Measurements from ENCODE around the gene CCDC92.
A peak's percentile ranks its signal among the peaks of the same experiment; 100 is the strongest.

CCDC92 gene

DNA sequence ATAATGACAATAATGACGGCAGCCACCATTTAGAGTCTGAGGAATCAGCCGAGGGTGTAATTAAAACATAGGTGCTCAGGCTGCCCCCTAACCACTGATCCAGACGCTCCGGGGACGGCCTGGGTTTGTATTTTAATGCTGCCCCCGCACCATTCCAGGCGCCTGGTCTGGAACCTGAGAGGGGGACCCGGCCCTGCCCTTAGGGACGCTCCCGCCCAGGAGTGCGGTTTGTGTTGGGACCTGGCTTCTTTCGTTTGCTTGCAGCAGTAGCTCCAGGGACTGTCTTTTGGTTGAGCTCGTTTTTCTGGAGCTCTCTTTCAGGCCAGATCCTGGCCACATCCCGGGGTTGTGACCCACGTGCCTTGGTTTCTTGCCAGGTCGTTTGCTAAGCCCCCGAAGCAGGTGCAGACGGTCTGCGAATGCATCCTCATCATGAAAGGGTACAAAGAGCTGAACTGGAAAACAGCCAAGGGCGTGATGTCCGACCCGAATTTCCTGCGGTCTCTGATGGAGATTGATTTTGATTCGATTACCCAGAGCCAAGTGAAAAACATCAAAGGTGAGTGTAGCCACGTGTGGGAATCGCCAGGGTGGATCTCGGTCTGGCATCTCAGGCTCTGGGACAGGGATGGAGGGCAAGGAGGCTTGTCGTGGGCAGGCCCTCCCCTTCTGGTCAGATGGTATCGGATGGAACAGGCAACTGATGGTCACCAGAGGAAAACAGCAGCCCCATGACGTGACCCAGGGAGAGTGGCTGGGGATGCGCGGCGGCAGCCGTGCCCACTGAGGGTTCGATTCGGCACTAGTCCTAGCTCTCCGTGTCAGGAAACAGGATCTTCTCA, 63.5 kb downstream of the CCDC92 start:
- peaks cover 5 to 10% of the 10 kb centered on the region in 2 experiments for H3K4me1 ChIP-seq (ENCODE audit: control insufficient read depth in 1 of 2, insufficient read depth in 1 of 2, low read depth in 1 of 2, low read length in 1 of 2)
- no peak overlapping the region for H3K27ac ChIP-seq
- no peak overlapping the region for H3K4me3 ChIP-seq (ENCODE audit: low read depth in 1 of 2, low read length in 1 of 2)
- H3K27me3 ChIP-seq: no peaks in the 10 kb centered on the region
- H3K36me3 ChIP-seq: peaks cover 8% of the 10 kb centered on the region
- TF ChIP-seq, protein P1, sequence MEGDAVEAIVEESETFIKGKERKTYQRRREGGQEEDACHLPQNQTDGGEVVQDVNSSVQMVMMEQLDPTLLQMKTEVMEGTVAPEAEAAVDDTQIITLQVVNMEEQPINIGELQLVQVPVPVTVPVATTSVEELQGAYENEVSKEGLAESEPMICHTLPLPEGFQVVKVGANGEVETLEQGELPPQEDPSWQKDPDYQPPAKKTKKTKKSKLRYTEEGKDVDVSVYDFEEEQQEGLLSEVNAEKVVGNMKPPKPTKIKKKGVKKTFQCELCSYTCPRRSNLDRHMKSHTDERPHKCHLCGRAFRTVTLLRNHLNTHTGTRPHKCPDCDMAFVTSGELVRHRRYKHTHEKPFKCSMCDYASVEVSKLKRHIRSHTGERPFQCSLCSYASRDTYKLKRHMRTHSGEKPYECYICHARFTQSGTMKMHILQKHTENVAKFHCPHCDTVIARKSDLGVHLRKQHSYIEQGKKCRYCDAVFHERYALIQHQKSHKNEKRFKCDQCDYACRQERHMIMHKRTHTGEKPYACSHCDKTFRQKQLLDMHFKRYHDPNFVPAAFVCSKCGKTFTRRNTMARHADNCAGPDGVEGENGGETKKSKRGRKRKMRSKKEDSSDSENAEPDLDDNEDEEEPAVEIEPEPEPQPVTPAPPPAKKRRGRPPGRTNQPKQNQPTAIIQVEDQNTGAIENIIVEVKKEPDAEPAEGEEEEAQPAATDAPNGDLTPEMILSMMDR (IDR thresholded peaks at IDR 0.05): no peak
- H3K9me3 ChIP-seq: no peaks in the 10 kb centered on the region

DNA sequence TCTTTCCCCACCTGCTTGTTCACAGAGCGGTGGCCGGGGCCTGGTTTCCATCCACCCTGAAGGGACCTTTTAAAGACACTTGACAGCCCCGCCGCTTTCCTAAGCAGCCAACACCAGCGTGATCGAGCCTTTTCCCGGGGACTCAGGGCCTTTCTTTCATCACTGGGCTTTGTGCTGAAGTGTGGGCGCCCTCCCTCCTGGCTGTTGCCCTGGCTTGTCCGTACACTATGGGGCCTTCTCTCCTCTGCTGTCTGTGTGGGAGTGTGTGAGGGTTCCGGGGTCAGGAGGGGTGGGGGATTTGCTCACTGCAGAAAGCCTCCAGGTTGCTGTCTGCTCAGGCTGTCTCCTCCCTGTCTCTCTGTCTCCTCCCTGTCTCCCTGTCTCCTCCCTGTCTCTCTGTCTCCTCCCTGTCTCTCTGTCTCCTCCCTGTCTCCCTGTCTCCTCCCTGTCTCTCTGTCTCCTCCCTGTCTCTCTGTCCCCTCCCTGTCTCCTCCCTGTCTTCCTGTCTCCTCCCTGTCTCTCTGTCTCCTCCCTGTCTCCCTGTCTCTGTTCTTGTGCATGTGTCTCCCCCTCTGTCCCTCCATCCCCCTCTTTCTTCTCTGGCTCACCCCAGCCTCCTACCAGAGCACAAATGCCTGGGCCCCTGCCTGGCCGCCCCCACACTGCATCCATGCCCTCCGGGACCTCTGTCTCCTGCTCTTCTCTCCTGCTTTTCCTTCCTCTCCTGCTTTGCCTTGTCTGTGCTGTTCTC, 64.7 kb downstream of the CCDC92 start:
- no peak overlapping the region for H3K4me3 ChIP-seq (ENCODE audit: low read depth in 1 of 2, low read length in 1 of 2)
- H3K27ac ChIP-seq: no peak overlapping the region
- H3K9me3 ChIP-seq: no peaks in the 10 kb centered on the region
- peaks cover 11 to 21% of the 10 kb centered on the region in 2 experiments for H3K4me1 ChIP-seq (ENCODE audit: control insufficient read depth in 1 of 2, insufficient read depth in 1 of 2, low read depth in 1 of 2, low read length in 1 of 2)
- H3K27me3 ChIP-seq: no peaks in the 10 kb centered on the region
- H3K36me3 ChIP-seq: peaks cover 4% of the 10 kb centered on the region
- TF ChIP-seq, protein P1 (IDR thresholded peaks at IDR 0.05): no peak

DNA sequence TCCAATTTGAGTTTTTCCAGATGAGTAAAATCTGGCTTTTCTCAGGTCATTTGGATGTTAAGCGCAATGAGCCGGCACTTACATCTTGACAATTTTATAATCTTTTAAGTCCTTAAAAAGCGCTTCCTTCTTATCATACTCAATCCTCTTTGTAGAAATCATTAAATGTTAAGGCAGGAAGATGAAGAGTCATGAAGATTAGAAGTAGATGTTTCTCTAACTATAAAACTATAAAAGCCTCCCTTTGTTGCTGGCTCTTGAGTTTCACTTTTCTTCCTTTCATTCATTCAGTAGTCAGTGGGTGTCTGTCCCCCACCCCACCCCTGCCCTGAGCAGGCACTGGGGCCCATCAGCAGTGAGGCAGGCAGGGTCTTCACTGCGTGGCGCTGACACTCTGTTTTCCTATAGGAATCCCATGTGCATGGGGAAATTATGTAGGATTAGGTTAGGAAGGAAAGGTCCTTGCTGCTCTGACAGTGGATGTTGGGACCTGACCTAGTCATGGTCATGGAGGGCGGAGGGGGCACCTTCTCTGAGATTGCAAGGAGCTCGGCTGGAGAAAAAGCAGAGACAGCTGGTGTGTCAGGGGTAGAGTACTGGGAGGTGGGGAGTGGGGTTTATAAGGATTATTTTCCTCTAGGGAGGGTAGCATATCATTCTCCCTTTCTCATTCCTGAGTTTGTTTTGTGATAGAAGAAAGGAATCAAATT, 65.8 kb downstream of the CCDC92 start:
- Histone ChIP-seq H3K9me3 (no peaks in the 10 kb centered on the region), H3K27me3 (no peaks in the 10 kb centered on the region), H3K4me3 (ENCODE audit: low read depth in 1 of 2, low read length in 1 of 2) (no peak overlapping the region), H3K4me1 (ENCODE audit: control insufficient read depth in 1 of 2, insufficient read depth in 1 of 2, low read depth in 1 of 2, low read length in 1 of 2) (peaks cover 21 to 31% of the 10 kb centered on the region in 2 experiments), H3K27ac (no peak overlapping the region), H3K36me3 (no peaks in the 10 kb centered on the region)
- TF ChIP-seq, protein P1 (IDR thresholded peaks at IDR 0.05): no peak

DNA sequence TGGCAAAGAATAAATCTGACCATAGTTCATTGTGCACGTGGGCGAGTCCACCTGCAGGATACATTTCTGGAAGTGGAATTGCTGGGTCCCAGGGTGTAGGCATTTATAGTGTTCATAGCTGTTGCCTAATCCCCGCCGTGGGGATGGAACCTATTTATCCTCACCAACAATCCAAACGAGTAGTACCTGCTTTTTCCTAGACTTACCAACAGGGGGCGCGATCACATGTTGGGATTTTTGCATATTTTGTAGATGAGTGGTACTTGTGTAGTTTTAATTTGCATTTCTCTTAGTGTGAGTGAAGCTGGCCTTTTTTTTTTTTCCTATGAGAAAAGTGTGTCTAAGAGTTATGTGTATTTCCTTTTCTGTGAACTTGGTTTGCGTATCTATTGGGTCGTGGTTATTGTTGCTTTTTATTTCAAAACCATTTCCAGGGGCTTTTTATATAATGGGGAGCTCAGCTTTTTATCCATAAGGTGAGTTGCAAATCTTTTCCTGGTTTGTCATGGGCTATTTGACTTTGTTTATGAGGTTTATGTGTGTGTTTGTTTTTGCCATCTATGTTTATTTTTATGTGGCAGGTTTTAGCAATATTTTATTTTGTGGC, 67.2 kb downstream of the CCDC92 start:
- Histone ChIP-seq H3K36me3 (no peaks in the 10 kb centered on the region), H3K27ac (no peak overlapping the region), H3K27me3 (no peaks in the 10 kb centered on the region), H3K4me3 (ENCODE audit: low read depth in 1 of 2, low read length in 1 of 2) (no peak overlapping the region), H3K9me3 (no peaks in the 10 kb centered on the region), H3K4me1 (ENCODE audit: control insufficient read depth in 1 of 2, insufficient read depth in 1 of 2, low read depth in 1 of 2, low read length in 1 of 2) (peaks cover 32 to 43% of the 10 kb centered on the region in 2 experiments)
- TF ChIP-seq, protein P1 (IDR thresholded peaks at IDR 0.05): peak; percentile 77
